ENCODE measurements around the gene PCBD1.
A peak's percentile ranks its signal among the peaks of the same experiment; 100 is the strongest.
"Not testable (repeated sequence)": the region's sequence is repeated elsewhere in the genome, so short reads cannot be mapped to it uniquely, and the experiment has no call there.

Gene PCBD1

GRCh38 chr10:70885931-70886903, 2.1 kb downstream of the PCBD1 start:
- no peak for ATAC-seq (replicated peaks)
- DNase-seq, result no peak
- Mint-ChIP-seq H3K4me1 (ENCODE audit: low read depth in 2 of 2) (peaks cover 0 to 13% of the 10 kb centered on the region in 2 donors), H3K4me3 (no peak overlapping the region), H3K27ac (peak overlapping the region in 1 of 2 donors; percentile 87), H3K9me3 (no peaks in the 10 kb centered on the region), H3K36me3 (ENCODE audit: insufficient read depth) (peaks cover 13% of the 10 kb centered on the region), H3K27me3 (no peaks in the 10 kb centered on the region)

GRCh38 chr10:70885481-70885880, 2.9 kb downstream of the PCBD1 start:
- DNase-seq (no peak), ATAC-seq (replicated peaks) (no peak)
- H3K36me3 Mint-ChIP-seq (ENCODE audit: insufficient read depth), result peaks cover 13% of the 10 kb centered on the region
- H3K27ac Mint-ChIP-seq, result peak overlapping the region; percentile 20 to 44
- H3K4me1 Mint-ChIP-seq (ENCODE audit: low read depth in 2 of 2), result peaks cover 0 to 13% of the 10 kb centered on the region in 2 donors
- H3K4me3 Mint-ChIP-seq, result no peak overlapping the region
- H3K9me3 Mint-ChIP-seq, result no peaks in the 10 kb centered on the region
- H3K27me3 Mint-ChIP-seq, result no peaks in the 10 kb centered on the region

- Mint-ChIP-seq H3K27ac (peak overlapping the region in 1 of 2 donors; percentile 44), H3K36me3 (ENCODE audit: insufficient read depth) (peaks cover 13% of the 10 kb centered on the region), H3K27me3 (no peaks in the 10 kb centered on the region), H3K4me1 (ENCODE audit: low read depth in 2 of 2) (peaks cover 3 to 13% of the 10 kb centered on the region in 2 donors), H3K4me3 (no peak overlapping the region), H3K9me3 (no peaks in the 10 kb centered on the region)
- DNase-seq (no peak), ATAC-seq (replicated peaks) (no peak)
These were observed 3.6 kb downstream of the PCBD1 start for GRCh38 chr10:70884741-70885140.

- H3K9me3 Mint-ChIP-seq, result no peaks in the 10 kb centered on the region
These were observed 8.3 kb downstream of the PCBD1 start for GRCh38 chr10:70880077-70880534.

GRCh38 chr10:70879207-70879606, 9.2 kb downstream of the PCBD1 start:
- H3K36me3 Mint-ChIP-seq (ENCODE audit: insufficient read depth), result peaks cover 10% of the 10 kb centered on the region
- ATAC-seq (replicated peaks) (no peak), DNase-seq (no peak)

More at GRCh38 chr10:70880077-70880534, 8.3 kb downstream of the PCBD1 start:
- Mint-ChIP-seq H3K4me1 (ENCODE audit: low read depth in 2 of 2) (peaks cover 2 to 4% of the 10 kb centered on the region in 2 donors), H3K27me3 (no peaks in the 10 kb centered on the region), H3K36me3 (ENCODE audit: insufficient read depth) (peaks cover 16% of the 10 kb centered on the region), H3K4me3 (no peak overlapping the region), H3K27ac (no peak overlapping the region)
- DNase-seq (peak; percentile 73 to 76 (median 74)), ATAC-seq (replicated peaks) (peak; percentile 95)

GRCh38 chr10:70874061-70874460, 14.3 kb downstream of the PCBD1 start:
- no peak for DNase-seq
- Mint-ChIP-seq H3K27ac (no peak overlapping the region), H3K4me3 (no peak overlapping the region), H3K9me3 (no peaks in the 10 kb centered on the region), H3K4me1 (ENCODE audit: low read depth in 2 of 2) (no peaks in the 10 kb centered on the region), H3K36me3 (ENCODE audit: insufficient read depth) (peaks cover 14% of the 10 kb centered on the region), H3K27me3 (no peaks in the 10 kb centered on the region)
- ATAC-seq (replicated peaks), result no peak

More at GRCh38 chr10:70879207-70879606, 9.2 kb downstream of the PCBD1 start:
- H3K27ac Mint-ChIP-seq, result no peak overlapping the region
- no peaks in the 10 kb centered on the region for H3K27me3 Mint-ChIP-seq
- H3K4me1 Mint-ChIP-seq (ENCODE audit: low read depth in 2 of 2), result peaks cover 2 to 4% of the 10 kb centered on the region in 2 donors
- no peaks in the 10 kb centered on the region for H3K9me3 Mint-ChIP-seq
- no peak overlapping the region for H3K4me3 Mint-ChIP-seq

- DNase-seq, result no peak
- Mint-ChIP-seq H3K4me1 (ENCODE audit: low read depth in 2 of 2) (no peaks in the 10 kb centered on the region), H3K9me3 (no peaks in the 10 kb centered on the region), H3K27me3 (no peaks in the 10 kb centered on the region), H3K27ac (no peak overlapping the region), H3K4me3 (no peak overlapping the region), H3K36me3 (ENCODE audit: insufficient read depth) (peaks cover 13% of the 10 kb centered on the region)
- ATAC-seq (replicated peaks), result no peak
These were observed 16.1 kb downstream of the PCBD1 start for GRCh38 chr10:70872291-70872690.

- no peaks in the 10 kb centered on the region for H3K27me3 Mint-ChIP-seq
- H3K4me3 Mint-ChIP-seq, result no peak overlapping the region
These were observed 21.9 kb downstream of the PCBD1 start for GRCh38 chr10:70866424-70866823.

GRCh38 chr10:70864935-70865334, 23.4 kb downstream of the PCBD1 start:
- no peak for ATAC-seq (replicated peaks)
- H3K36me3 Mint-ChIP-seq (ENCODE audit: insufficient read depth), result peaks cover 12% of the 10 kb centered on the region

More at GRCh38 chr10:70866424-70866823, 21.9 kb downstream of the PCBD1 start:
- Mint-ChIP-seq H3K36me3 (ENCODE audit: insufficient read depth) (peaks cover 7% of the 10 kb centered on the region), H3K4me1 (ENCODE audit: low read depth in 2 of 2) (peaks cover 10 to 20% of the 10 kb centered on the region in 2 donors), H3K9me3 (no peaks in the 10 kb centered on the region), H3K27ac (no peak overlapping the region)
- DNase-seq (no peak), ATAC-seq (replicated peaks) (no peak)

GRCh38 chr10:70863470-70864160, 24.8 kb downstream of the PCBD1 start:
- Mint-ChIP-seq H3K4me1 (ENCODE audit: low read depth in 2 of 2) (peaks cover 10 to 20% of the 10 kb centered on the region in 2 donors), H3K27me3 (no peaks in the 10 kb centered on the region), H3K36me3 (ENCODE audit: insufficient read depth) (peaks cover 23% of the 10 kb centered on the region), H3K4me3 (no peak overlapping the region), H3K27ac (peak overlapping the region in 1 of 2 donors; percentile 68), H3K9me3 (no peaks in the 10 kb centered on the region)
- no peak for ATAC-seq (replicated peaks)
- DNase-seq, result no peak

More at GRCh38 chr10:70864935-70865334, 23.4 kb downstream of the PCBD1 start:
- peak overlapping the region in 1 of 2 donors; percentile 4 for H3K27ac Mint-ChIP-seq
- peaks cover 10 to 20% of the 10 kb centered on the region in 2 donors for H3K4me1 Mint-ChIP-seq (ENCODE audit: low read depth in 2 of 2)
- no peak overlapping the region for H3K4me3 Mint-ChIP-seq
- H3K27me3 Mint-ChIP-seq, result no peaks in the 10 kb centered on the region
- H3K9me3 Mint-ChIP-seq, result no peaks in the 10 kb centered on the region
- no peak for DNase-seq

- H3K27ac Mint-ChIP-seq; ATAC-seq (replicated peaks); H3K9me3 Mint-ChIP-seq; H3K4me3 Mint-ChIP-seq; H3K27me3 Mint-ChIP-seq; DNase-seq: not testable (repeated sequence)
- H3K4me1 Mint-ChIP-seq (ENCODE audit: low read depth in 2 of 2), result peaks cover 13 to 24% of the 10 kb centered on the region in 2 donors
- peaks cover 32% of the 10 kb centered on the region for H3K36me3 Mint-ChIP-seq (ENCODE audit: insufficient read depth)
These were observed 26.7 kb downstream of the PCBD1 start for GRCh38 chr10:70861495-70862197.

GRCh38 chr10:70858759-70859158, 29.6 kb downstream of the PCBD1 start:
- H3K9me3 Mint-ChIP-seq, result no peaks in the 10 kb centered on the region
- no peaks in the 10 kb centered on the region for H3K27me3 Mint-ChIP-seq

GRCh38 chr10:70856454-70856853, 31.9 kb downstream of the PCBD1 start:
- Mint-ChIP-seq H3K27me3 (no peaks in the 10 kb centered on the region), H3K9me3 (no peaks in the 10 kb centered on the region), H3K4me1 (ENCODE audit: low read depth in 2 of 2) (peaks cover 9 to 13% of the 10 kb centered on the region in 2 donors), H3K27ac (peak overlapping the region in 1 of 2 donors; percentile 17), H3K4me3 (no peak overlapping the region), H3K36me3 (ENCODE audit: insufficient read depth) (peaks cover 33% of the 10 kb centered on the region)
- no peak for ATAC-seq (replicated peaks)
- no peak for DNase-seq

More at GRCh38 chr10:70858759-70859158, 29.6 kb downstream of the PCBD1 start:
- Mint-ChIP-seq H3K4me1 (ENCODE audit: low read depth in 2 of 2) (peaks cover 9 to 13% of the 10 kb centered on the region in 2 donors), H3K36me3 (ENCODE audit: insufficient read depth) (peaks cover 34% of the 10 kb centered on the region), H3K4me3 (no peak overlapping the region), H3K27ac (peak overlapping the region in 1 of 2 donors; percentile 12)
- no peak for DNase-seq
- no peak for ATAC-seq (replicated peaks)
